ENCODE results near the gene RASGEF1C.

- TF ChIP-seq CTCF (conservative IDR thresholded peaks at IDR 0.05; ENCODE audit: low read length) (no peak), EZH2phosphoT487 (IDR thresholded peaks at IDR 0.05; ENCODE audit: borderline replicate concordance, low read depth, low read length) (no peak)
These were observed 55.0 kb downstream of the RASGEF1C start for GRCh38 chr5:180153991-180154390.
